Neural cell (in vitro differentiated cells): Measurements from ENCODE around the gene GPRC5B. TPM values are rescaled to one million over a fixed set of nuclear protein-coding genes. Genes with fewer than 3 reads are reported as not detected.
A peak's percentile ranks its signal among the peaks of the same experiment; 100 is the strongest.

ENCODE experiments used
- H2AFZ ChIP-seq: fragments of 200-600, 300-800 bp; sonication (generic), shearing (Covaris generic); 2 replicates; pipeline ENCODE4 v1.6.0; 2014; ENCODE audit warnings: low read depth, mild to moderate bottlenecking, antibody characterized with exemption, low read length, moderate library complexity
- H3F3A ChIP-seq: fragments of 200-600 bp; shearing (Covaris generic); 2 replicates; pipeline ENCODE4 v1.6.1; 2016; ENCODE audit warnings: mild to moderate bottlenecking, moderate library complexity, mixed read lengths, antibody characterized with exemption, low read length; ENCODE audit not compliant: insufficient read depth, poor library complexity, severe bottlenecking
- H3K27ac ChIP-seq: fragments of 200-600, 300-800 bp; sonication (generic), shearing (Covaris generic); 2 replicates; pipeline ENCODE4 v1.5.1; 2014; ENCODE audit warnings: mild to moderate bottlenecking, low read length, moderate library complexity
- H3K27me3 ChIP-seq: fragments of 300-800, 200-600 bp; sonication (generic), shearing (Covaris generic); 2 replicates; pipeline ENCODE4 v1.6.0; 2014; ENCODE audit warnings: mild to moderate bottlenecking, low read depth, low read length, moderate library complexity; ENCODE audit not compliant: insufficient read depth
- H3K36me3 ChIP-seq: fragments of 300-800, 200-600 bp; sonication (generic), shearing (Covaris generic); 2 replicates; pipeline ENCODE4 v1.5.1; 2014; ENCODE audit warnings: mild to moderate bottlenecking, antibody characterized with exemption, low read length, moderate library complexity; ENCODE audit not compliant: insufficient read depth
- H3K4me2 ChIP-seq: fragments of 300-800, 200-600 bp; sonication (generic), shearing (Covaris generic); 2 replicates; pipeline ENCODE4 v1.6.0; 2014; ENCODE audit warnings: mild to moderate bottlenecking, low read length
- H3K4me3 ChIP-seq: fragments of 300-800, 200-600 bp; sonication (generic), shearing (Covaris generic); 2 replicates; pipeline ENCODE4 v1.5.1; 2014; ENCODE audit warnings: mild to moderate bottlenecking, low read length, moderate library complexity
- H3K79me2 ChIP-seq: fragments of 200-600 bp; shearing (Covaris generic); replicated peaks from 2 replicates; pipeline ENCODE4 v1.6.0; 2014; ENCODE audit warnings: mild to moderate bottlenecking, low read length, moderate library complexity; ENCODE audit not compliant: insufficient read depth
- H3K9ac ChIP-seq: fragments of 300-800, 200-600 bp; sonication (generic), shearing (Covaris generic); 2 replicates; pipeline ENCODE4 v1.6.1; 2016; ENCODE audit warnings: mild to moderate bottlenecking, low read length, mixed read lengths
- H3K9me2 ChIP-seq: fragments of 200-600 bp; shearing (Covaris generic); 2 replicates; pipeline ENCODE4 v1.6.1; 2016; ENCODE audit warnings: mild to moderate bottlenecking, low read length, mixed read lengths; ENCODE audit not compliant: insufficient read depth
- H3K9me3 ChIP-seq: fragments of 200-600, 300-800 bp; sonication (generic), shearing (Covaris generic); 2 replicates; pipeline ENCODE4 v1.6.1; 2016; ENCODE audit warnings: mild to moderate bottlenecking, mixed run types, low read length, moderate library complexity, mixed read lengths
- H4K20me1 ChIP-seq: fragments of 200-600 bp; shearing (Covaris generic); 2 replicates; pipeline ENCODE4 v1.6.1; 2016; ENCODE audit warnings: mild to moderate bottlenecking, mixed run types; ENCODE audit not compliant: insufficient read depth
- EP300 ChIP-seq: fragments of 450-650 bp; conservative IDR thresholded peaks from 2 replicates; pipeline ENCODE4 v1.6.1; 2014; ENCODE audit warnings: antibody characterized with exemption, mild to moderate bottlenecking, moderate library complexity; ENCODE audit not compliant: poor library complexity, severe bottlenecking
- EZH2 ChIP-seq: fragments of 200-600, 300-800 bp; shearing (Covaris generic), sonication (generic); IDR thresholded peaks from 2 replicates; pipeline ENCODE4 v1.6.1; 2014; ENCODE audit warnings: antibody characterized with exemption, low read length, borderline replicate concordance, mild to moderate bottlenecking; ENCODE audit not compliant: insufficient read depth, poor library complexity, severe bottlenecking
- MXI1 ChIP-seq: fragments of 450-650 bp; conservative IDR thresholded peaks from 2 replicates; pipeline ENCODE4 v1.6.1; 2014; ENCODE audit warnings: antibody characterized with exemption, mild to moderate bottlenecking; ENCODE audit not compliant: poor library complexity, severe bottlenecking
- POLR2AphosphoS5 ChIP-seq: IDR thresholded peaks from 2 replicates; pipeline ENCODE4 v1.6.1; 2012
- RAD21 ChIP-seq: fragments of 450-650 bp; conservative IDR thresholded peaks from 2 replicates; pipeline ENCODE4 v1.6.1; 2014; ENCODE audit warnings: antibody characterized with exemption, mild to moderate bottlenecking, moderate library complexity
- SMC3 ChIP-seq: fragments of 450-650 bp; conservative IDR thresholded peaks from 2 replicates; pipeline ENCODE4 v1.6.1; 2014; ENCODE audit warnings: antibody characterized with exemption, mild to moderate bottlenecking, moderate library complexity; ENCODE audit not compliant: poor library complexity
- TAF1 ChIP-seq: IDR thresholded peaks from 2 replicates; pipeline ENCODE4 v1.6.1; 2012; ENCODE audit warnings: low read depth
- polyA plus RNA-seq: library from polyadenylated mRNA; depleted of rRNA; stranded (reverse); fragments of >200 nt; gene quantifications from 2 replicates; pipeline ENCODE4 v1.2.3, GENCODE V29; 2014
- TF ChIP-seq, protein P1 (sequence below): fragments of 450-650 bp; IDR thresholded peaks from 2 replicates; pipeline ENCODE4 v1.5.1; 2014; ENCODE audit warnings: antibody characterized with exemption, mild to moderate bottlenecking, moderate library complexity; ENCODE audit not compliant: poor library complexity, severe bottlenecking
- TF ChIP-seq, protein P2 (sequence below): IDR thresholded peaks from 2 replicates; pipeline ENCODE4 v1.6.1; 2012; ENCODE audit warnings: borderline replicate concordance

Gene GPRC5B
- polyA plus RNA-seq, 1 donor from 2014 or later, result 25.4 TPM

DNA sequence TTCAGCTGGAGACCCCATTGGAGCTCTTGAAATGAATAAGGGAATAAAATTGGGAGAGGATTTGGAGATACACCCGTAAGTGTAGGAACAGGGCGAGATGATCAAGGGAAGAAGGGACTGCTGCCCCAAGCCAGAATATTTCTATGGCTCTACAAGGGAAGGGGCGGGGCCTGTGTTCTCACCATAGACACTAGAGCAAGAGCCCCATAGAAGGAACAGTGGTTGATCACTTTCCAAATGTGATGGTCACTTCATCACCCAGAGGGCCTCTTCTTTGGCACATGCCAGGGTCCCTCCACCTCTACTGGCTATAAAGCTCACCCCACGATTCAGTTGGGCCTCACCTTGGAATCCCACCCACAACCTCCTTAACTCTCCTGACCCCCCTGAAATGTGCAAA is 25.0 kb downstream of the GPRC5B start:
- H3K9ac ChIP-seq, result no peak overlapping the region
- H3K4me2 ChIP-seq, result no peak overlapping the region
- TF ChIP-seq RAD21, result no peak
- TF ChIP-seq SMC3, result no peak
- TF ChIP-seq, protein P1, sequence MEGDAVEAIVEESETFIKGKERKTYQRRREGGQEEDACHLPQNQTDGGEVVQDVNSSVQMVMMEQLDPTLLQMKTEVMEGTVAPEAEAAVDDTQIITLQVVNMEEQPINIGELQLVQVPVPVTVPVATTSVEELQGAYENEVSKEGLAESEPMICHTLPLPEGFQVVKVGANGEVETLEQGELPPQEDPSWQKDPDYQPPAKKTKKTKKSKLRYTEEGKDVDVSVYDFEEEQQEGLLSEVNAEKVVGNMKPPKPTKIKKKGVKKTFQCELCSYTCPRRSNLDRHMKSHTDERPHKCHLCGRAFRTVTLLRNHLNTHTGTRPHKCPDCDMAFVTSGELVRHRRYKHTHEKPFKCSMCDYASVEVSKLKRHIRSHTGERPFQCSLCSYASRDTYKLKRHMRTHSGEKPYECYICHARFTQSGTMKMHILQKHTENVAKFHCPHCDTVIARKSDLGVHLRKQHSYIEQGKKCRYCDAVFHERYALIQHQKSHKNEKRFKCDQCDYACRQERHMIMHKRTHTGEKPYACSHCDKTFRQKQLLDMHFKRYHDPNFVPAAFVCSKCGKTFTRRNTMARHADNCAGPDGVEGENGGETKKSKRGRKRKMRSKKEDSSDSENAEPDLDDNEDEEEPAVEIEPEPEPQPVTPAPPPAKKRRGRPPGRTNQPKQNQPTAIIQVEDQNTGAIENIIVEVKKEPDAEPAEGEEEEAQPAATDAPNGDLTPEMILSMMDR, result no peak
- TF ChIP-seq EP300, result no peak
- peak overlapping the region; percentile 58 for H3K4me3 ChIP-seq
- H3K9me2 ChIP-seq, result no peaks in the 10 kb centered on the region
- no peak overlapping the region for H3K27ac ChIP-seq
- peaks cover 3% of the 10 kb centered on the region for H3F3A ChIP-seq
- no peaks in the 10 kb centered on the region for H3K27me3 ChIP-seq
- no peaks in the 10 kb centered on the region for H4K20me1 ChIP-seq
- no peak overlapping the region for H2AFZ ChIP-seq
- H3K36me3 ChIP-seq, result no peaks in the 10 kb centered on the region
- H3K9me3 ChIP-seq, result no peaks in the 10 kb centered on the region
- H3K79me2 ChIP-seq, result peaks cover 14% of the 10 kb centered on the region

DNA sequence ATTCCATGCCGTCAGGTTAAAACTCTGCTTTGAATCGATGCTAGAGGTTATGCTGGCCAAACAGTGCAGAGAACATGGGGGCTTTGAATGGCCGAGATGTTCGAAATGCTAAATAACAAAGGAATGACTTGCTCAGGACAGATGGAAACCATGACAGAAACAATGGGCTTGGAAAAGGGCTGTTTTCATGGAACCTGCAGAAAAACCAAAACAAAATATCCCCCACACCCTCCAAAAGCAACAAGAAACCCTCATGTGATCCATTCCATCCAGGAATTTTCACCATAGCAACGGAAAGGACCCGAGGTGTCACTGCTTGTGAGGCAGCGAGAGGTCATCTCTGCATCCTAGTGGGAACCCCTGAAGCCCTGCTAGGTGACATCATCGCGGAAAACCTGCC is 25.5 kb downstream of the GPRC5B start:
- Histone ChIP-seq H3K9me3 (no peaks in the 10 kb centered on the region), H3K79me2 (peaks cover 14% of the 10 kb centered on the region), H3K9me2 (no peaks in the 10 kb centered on the region), H4K20me1 (no peaks in the 10 kb centered on the region), H3K27me3 (no peaks in the 10 kb centered on the region), H3F3A (peaks cover 3% of the 10 kb centered on the region), H3K4me3 (no peak overlapping the region), H3K9ac (no peak overlapping the region), H3K36me3 (no peaks in the 10 kb centered on the region), H3K4me2 (no peak overlapping the region), H2AFZ (no peak overlapping the region), H3K27ac (no peak overlapping the region)
- TF ChIP-seq RAD21 (no peak), POLR2AphosphoS5 (no peak), EP300 (no peak), MXI1 (no peak), TAF1 (no peak), EZH2 (no peak), SMC3 (no peak)
- TF ChIP-seq, protein P2, sequence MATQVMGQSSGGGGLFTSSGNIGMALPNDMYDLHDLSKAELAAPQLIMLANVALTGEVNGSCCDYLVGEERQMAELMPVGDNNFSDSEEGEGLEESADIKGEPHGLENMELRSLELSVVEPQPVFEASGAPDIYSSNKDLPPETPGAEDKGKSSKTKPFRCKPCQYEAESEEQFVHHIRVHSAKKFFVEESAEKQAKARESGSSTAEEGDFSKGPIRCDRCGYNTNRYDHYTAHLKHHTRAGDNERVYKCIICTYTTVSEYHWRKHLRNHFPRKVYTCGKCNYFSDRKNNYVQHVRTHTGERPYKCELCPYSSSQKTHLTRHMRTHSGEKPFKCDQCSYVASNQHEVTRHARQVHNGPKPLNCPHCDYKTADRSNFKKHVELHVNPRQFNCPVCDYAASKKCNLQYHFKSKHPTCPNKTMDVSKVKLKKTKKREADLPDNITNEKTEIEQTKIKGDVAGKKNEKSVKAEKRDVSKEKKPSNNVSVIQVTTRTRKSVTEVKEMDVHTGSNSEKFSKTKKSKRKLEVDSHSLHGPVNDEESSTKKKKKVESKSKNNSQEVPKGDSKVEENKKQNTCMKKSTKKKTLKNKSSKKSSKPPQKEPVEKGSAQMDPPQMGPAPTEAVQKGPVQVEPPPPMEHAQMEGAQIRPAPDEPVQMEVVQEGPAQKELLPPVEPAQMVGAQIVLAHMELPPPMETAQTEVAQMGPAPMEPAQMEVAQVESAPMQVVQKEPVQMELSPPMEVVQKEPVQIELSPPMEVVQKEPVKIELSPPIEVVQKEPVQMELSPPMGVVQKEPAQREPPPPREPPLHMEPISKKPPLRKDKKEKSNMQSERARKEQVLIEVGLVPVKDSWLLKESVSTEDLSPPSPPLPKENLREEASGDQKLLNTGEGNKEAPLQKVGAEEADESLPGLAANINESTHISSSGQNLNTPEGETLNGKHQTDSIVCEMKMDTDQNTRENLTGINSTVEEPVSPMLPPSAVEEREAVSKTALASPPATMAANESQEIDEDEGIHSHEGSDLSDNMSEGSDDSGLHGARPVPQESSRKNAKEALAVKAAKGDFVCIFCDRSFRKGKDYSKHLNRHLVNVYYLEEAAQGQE, result no peak
- TF ChIP-seq, protein P1, result no peak
